ENCODE results near the gene TIMP2.
"Not testable (repeated sequence)": the region's sequence is repeated elsewhere in the genome, so short reads cannot be mapped to it uniquely, and the experiment has no call there.

GRCh38 chr17:78911543-78911942 lies 13.6 kb downstream of the TIMP2 start:
- not testable (repeated sequence) for TF ChIP-seq CTCF (IDR thresholded peaks at IDR 0.05; ENCODE audit: low read depth, low read length); EZH2phosphoT487 (IDR thresholded peaks at IDR 0.05; ENCODE audit: low read depth)

Data from OCI-LY3 (cell line).